Fibroblast of peridontal ligament (primary cell): ENCODE measurements around the gene GNAI2.
"Not testable (repeated sequence)": the region's sequence is repeated elsewhere in the genome, so short reads cannot be mapped to it uniquely, and the experiment has no call there.

Experiments used
- DNase-seq: peaks from one replicate; pipeline ENCODE4 v3.0.0-alpha.2; 2010; ENCODE audit errors: extremely low read depth

GNAI2 gene

DNA sequence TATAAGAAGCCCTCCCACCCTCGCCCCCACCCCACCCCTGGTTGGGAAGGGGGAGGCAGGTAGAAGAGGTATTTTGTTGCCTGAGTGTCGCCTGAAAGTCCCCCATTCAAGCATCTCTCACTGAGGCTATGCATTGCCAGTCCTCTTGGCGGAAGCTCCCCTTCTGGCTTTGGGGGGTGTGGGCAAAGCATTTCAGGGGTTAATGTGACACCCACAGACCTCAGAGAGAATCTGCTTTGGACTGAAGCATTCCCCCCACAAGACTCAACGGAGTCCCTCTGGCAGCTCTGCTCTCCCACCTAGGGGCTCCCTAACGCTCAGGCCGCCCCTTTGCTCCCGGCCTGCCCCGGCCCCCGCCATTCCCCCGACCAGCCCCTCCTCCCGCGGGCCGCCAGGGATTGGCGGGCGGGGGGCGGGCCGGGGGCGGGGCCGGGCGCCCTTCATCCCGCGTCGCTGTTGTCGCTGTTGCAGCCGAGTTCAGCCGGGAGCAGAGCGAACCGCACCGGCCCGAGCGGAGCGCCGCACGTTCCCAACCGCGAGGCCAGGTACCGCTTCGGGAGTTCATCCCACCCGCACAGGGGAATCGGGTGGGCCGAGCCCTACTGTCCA lies 31.1 kb upstream of the GNAI2 start, which contains the start of gene SLC38A3:
Gene SLC38A3, plus strand, starts transcription at position 468 of the 609 bp plus-strand sequence. CDS start 8,929 bp downstream, outside the sequence.
- no peak for DNase-seq

DNA sequence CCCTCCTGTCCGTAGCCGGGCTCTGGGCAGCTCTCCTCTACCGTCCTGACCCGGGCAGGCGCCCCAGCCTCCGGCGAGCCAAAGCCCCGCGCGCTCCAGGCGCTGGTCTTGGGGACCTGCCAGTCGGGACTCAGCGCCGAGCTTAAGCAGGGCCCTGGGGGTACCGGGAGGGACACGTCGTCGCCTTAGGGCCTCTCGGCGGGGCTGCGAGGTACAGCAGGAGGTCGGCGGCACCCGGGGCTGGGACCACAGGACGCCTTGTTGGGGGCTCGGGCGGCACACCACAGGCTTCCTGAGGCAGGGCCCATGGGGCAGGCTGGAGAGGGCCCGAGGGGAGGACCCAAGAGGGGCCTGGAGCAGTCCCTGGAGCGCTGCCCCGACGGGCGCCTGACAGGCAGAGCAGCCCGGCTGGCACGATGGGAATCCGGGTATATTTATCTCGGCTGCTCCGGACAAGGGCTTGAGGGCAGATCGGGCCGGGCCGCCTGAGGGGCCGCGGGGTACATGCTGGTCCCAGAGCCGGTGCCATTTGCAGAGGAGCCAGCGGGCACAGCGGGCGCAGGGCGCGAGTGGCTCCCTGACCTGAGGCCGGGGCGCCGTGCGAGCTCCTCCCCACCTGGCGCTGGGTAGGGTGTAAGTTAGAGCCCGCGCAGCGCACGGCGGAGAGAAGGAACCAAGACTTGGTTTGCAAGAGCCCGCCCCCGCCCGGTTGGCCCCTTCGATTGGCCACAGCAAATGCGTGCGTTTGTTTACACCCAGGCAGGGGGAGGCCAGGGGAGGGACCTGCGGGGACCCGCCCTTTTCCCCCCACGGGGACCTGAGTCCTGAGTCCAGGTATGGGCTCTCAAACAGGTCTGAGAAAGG lies 30.4 kb upstream of the GNAI2 start:
- no peak for DNase-seq

DNA sequence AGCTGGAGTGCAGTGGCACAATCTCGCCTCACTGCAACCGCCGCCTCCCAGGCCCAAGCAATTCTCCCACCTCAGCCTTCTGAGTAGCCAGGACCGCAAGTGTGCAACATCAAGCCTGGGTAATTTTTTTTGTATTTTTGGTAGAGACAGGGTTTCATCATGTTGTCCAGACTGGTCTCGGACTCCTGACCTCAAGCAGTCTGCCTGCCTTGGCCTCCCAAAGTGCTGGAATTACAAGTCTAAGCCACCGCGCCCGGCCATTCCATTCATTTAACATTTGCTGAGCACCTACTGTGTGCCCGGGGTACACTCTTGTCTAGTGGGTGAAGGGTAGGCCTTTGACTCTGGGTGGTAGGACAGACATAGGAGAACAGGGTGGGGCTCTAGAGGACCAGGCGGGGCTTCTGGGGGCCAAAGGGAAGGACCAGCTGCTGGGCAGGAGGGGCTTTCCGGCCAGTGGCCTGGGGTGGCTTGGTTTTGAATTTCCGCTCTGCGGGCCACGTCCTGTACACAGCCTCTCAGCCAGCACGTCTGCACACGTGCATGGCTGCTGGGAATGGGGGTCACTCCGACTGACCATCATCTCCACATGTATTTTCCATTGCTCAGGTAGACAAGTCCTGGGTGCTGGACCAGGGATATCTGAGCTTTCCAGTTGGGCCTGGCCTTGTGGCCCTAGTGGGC lies 28.5 kb upstream of the GNAI2 start:
- no peak for DNase-seq

- DNase-seq, result no peak
These were observed 27.2 kb upstream of the GNAI2 start for GRCh38 chr3:50208677-50209344.

GRCh38 chr3:50210176-50210509 lies 25.9 kb upstream of the GNAI2 start:
- no peak for DNase-seq

- DNase-seq, result no peak
These were observed 25.3 kb upstream of the GNAI2 start for GRCh38 chr3:50210510-50211367.

GRCh38 chr3:50211368-50211717 lies 24.7 kb upstream of the GNAI2 start:
- not testable (repeated sequence) for DNase-seq

DNA sequence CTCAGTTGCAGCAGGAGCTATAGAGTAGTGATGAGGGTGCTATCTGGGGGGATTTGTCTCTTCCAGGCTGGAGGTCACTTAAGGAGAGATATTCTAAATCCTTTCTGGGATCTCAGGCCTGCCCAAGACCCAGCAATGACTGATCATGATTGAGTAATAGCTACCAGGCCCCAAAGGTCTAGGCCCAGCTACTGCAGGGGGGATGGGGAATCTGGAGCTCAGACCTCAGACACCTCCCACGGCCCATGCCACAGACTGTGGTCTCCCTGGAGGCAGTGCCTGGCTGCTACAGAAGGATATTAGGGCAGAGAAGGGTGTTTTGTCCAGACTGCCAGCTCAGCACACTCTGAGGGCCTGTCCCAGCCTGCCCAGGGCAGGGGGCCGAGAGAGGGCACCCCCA lies 24.1 kb upstream of the GNAI2 start:
- DNase-seq, result peak; percentile 56

GRCh38 chr3:50212502-50212901 lies 23.5 kb upstream of the GNAI2 start:
- no peak for DNase-seq

- DNase-seq, result no peak
These were observed 23.0 kb upstream of the GNAI2 start for GRCh38 chr3:50212971-50213370.

DNA sequence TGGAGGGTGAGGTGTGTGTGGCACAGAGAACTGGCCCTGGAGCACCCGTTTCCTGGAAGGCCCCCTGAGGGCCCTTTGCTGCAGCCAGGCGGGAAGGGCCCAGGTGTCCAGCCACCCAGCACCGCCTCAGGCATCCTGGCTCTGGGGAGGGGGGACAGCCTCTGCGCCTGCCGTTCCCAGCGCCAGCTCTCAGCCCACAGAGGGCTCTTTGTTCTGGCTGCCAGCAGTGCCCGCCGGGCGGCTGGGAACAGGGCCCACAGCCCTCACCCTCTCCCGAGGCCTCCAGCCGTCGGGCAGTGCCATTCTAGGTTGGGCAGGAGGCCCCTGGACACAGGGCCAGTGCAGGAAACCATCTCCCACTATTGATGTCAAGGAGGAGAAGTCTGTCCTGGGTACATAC lies 22.6 kb upstream of the GNAI2 start:
- no peak for DNase-seq

DNA sequence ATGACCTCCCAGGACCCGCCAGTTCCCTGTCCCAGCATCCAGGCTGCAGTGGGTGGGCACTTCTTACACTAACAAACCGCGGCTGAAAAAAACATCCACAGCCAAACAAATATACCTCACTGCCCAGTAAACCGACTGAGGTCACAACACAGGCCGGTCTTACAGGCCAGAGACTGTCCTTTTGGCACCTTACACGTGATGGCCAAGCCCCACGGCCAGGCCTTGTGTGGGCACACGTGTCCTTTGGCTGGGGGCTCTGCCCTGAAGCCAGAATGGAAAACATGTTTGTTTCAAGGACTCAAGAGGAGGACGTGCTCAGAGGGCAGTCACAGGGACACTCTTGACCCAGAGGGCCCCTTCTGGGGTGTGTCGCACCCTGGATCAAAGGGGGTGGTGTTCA lies 21.2 kb upstream of the GNAI2 start:
- DNase-seq, result no peak

- no peak for DNase-seq
These were observed 20.5 kb upstream of the GNAI2 start for GRCh38 chr3:50215529-50215928.

GRCh38 chr3:50217681-50218080 lies 18.3 kb upstream of the GNAI2 start:
- DNase-seq, result no peak

DNA sequence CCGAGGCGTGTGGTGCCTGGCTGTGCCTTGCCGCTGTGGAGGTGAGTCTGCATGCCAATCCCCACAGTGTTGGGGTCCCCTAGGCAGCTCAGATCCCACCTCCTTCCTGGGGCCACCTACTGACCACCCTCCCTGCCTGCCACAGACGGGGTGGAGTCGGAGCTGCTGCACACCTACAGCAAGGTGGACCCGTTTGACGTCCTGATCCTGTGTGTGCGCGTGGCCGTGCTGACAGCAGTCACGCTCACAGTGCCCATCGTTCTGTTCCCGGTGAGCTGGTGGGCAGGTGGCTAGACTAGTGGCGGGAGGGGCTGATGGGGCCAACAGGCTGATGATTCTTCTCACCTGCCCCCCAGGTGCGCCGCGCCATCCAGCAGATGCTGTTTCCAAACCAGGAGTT lies 17.6 kb upstream of the GNAI2 start:
- no peak for DNase-seq

DNA sequence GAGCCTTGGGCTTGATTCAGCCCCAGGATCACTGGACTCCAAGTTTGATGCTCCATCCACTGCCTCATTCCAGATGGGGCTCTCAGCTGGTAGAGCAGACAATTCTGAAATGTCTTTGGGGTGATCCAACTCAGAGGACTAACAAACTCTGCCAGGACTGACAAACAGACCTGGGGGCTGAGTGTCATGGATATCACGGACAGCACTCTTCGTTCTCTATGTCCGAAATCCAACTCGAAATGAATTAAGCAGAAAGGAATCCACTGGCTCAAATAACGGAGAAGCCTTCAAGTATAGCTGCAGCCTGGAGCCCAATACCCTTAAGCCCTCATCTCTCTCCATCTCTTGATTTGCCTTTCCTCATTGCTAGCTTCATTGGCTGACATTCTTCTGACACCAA lies 16.7 kb upstream of the GNAI2 start:
- no peak for DNase-seq

GRCh38 chr3:50220109-50220508 lies 15.9 kb upstream of the GNAI2 start:
- no peak for DNase-seq

GRCh38 chr3:50221051-50221410 lies 15.0 kb upstream of the GNAI2 start:
- DNase-seq, result no peak

- DNase-seq, result no peak
These were observed 14.4 kb upstream of the GNAI2 start for GRCh38 chr3:50221411-50222168.

GRCh38 chr3:50222169-50222528 lies 13.9 kb upstream of the GNAI2 start:
- DNase-seq, result no peak

- no peak for DNase-seq
These were observed 11.4 kb upstream of the GNAI2 start for GRCh38 chr3:50224639-50225038.
